ENCODE data around the gene LRRFIP1. TPM values are rescaled to one million over a fixed set of nuclear protein-coding genes. Genes with fewer than 3 reads are reported as not detected.
"Not testable (repeated sequence)": the region's sequence is repeated elsewhere in the genome, so short reads cannot be mapped to it uniquely, and the experiment has no call there.

LRRFIP1 gene
- total RNA-seq, 2 experiments from 2014 or later, result 187 to 196 TPM

GRCh38 chr2:237601453-237602116 lies 25.8 kb upstream of the LRRFIP1 start:
- H3K27ac Mint-ChIP-seq, result no peak overlapping the region
- H3K4me3 Mint-ChIP-seq, result no peak overlapping the region
- no peaks in the 10 kb centered on the region for H3K27me3 Mint-ChIP-seq
- H3K36me3 Mint-ChIP-seq (ENCODE audit: low read depth), result no peaks in the 10 kb centered on the region
- POLR2A ChIA-PET, result no interaction called here
- peaks cover 29% of the 10 kb centered on the region for H3K4me1 Mint-ChIP-seq
- DNase-seq, result no peak
- CTCF ChIA-PET, result interaction anchor here (0.6 to 1.7 kb wide), 4 partner anchors 8 to 726 kb away, joined by 3 to 5 read pairs (median 4); no protein-coding TSS in a partner anchor
- no peaks in the 10 kb centered on the region for H3K9me3 Mint-ChIP-seq

GRCh38 chr2:237602409-237602808 lies 25.0 kb upstream of the LRRFIP1 start:
- no peaks in the 10 kb centered on the region for H3K9me3 Mint-ChIP-seq
- peaks cover 29% of the 10 kb centered on the region for H3K4me1 Mint-ChIP-seq
- H3K27ac Mint-ChIP-seq, result peak overlapping the region; percentile 85
- H3K27me3 Mint-ChIP-seq, result no peaks in the 10 kb centered on the region
- ChIA-PET CTCF (interaction anchor here (0.6 to 1.7 kb wide), 4 partner anchors 8 to 337 kb away, joined by 3 to 5 read pairs (median 3); no protein-coding TSS in a partner anchor), POLR2A (no interaction called here)
- DNase-seq, result no peak
- no peak overlapping the region for H3K4me3 Mint-ChIP-seq
- H3K36me3 Mint-ChIP-seq (ENCODE audit: low read depth), result no peaks in the 10 kb centered on the region

- no peaks in the 10 kb centered on the region for H3K36me3 Mint-ChIP-seq (ENCODE audit: low read depth)
- no peak for DNase-seq
- no peaks in the 10 kb centered on the region for H3K9me3 Mint-ChIP-seq
- ChIA-PET CTCF (interaction anchor here (0.6 to 1.7 kb wide), 4 partner anchors 9 to 336 kb away, joined by 3 to 5 read pairs (median 4); no protein-coding TSS in a partner anchor), POLR2A (no interaction called here)
- H3K4me1 Mint-ChIP-seq, result peaks cover 24% of the 10 kb centered on the region
- H3K27ac Mint-ChIP-seq, result peak overlapping the region; percentile 85
- no peaks in the 10 kb centered on the region for H3K27me3 Mint-ChIP-seq
- peak overlapping the region; percentile 10 for H3K4me3 Mint-ChIP-seq
Measured at GRCh38 chr2:237603049-237603717, 24.2 kb upstream of the LRRFIP1 start.

GRCh38 chr2:237603718-237604362 lies 23.5 kb upstream of the LRRFIP1 start:
- DNase-seq, result peak; percentile 73
- peak overlapping the region; percentile 85 for H3K27ac Mint-ChIP-seq
- H3K27me3 Mint-ChIP-seq, result peaks cover 2% of the 10 kb centered on the region
- ChIA-PET POLR2A (no interaction called here), CTCF (interaction anchor here (0.7 to 1.5 kb wide), 5 partner anchors 13 to 457 kb away, joined by 3 to 4 read pairs (median 3); partner anchors contain the start of gene SCLY)
- H3K4me3 Mint-ChIP-seq, result peak overlapping the region; percentile 10
- no peaks in the 10 kb centered on the region for H3K36me3 Mint-ChIP-seq (ENCODE audit: low read depth)
- H3K4me1 Mint-ChIP-seq, result peaks cover 21% of the 10 kb centered on the region
- H3K9me3 Mint-ChIP-seq, result no peaks in the 10 kb centered on the region

GRCh38 chr2:237604391-237604790 lies 23.0 kb upstream of the LRRFIP1 start:
- Mint-ChIP-seq H3K27ac (peak overlapping the region; percentile 85), H3K4me1 (peaks cover 21% of the 10 kb centered on the region), H3K36me3 (ENCODE audit: low read depth) (no peaks in the 10 kb centered on the region), H3K4me3 (no peak overlapping the region), H3K9me3 (no peaks in the 10 kb centered on the region), H3K27me3 (peaks cover 2% of the 10 kb centered on the region)
- ChIA-PET CTCF (interaction anchor here (0.7 to 1.5 kb wide), 4 partner anchors 13 to 456 kb away, joined by 3 to 4 read pairs (median 4); partner anchors contain the start of gene SCLY), POLR2A (no interaction called here)
- DNase-seq, result no peak

- no peak for DNase-seq
- H3K27ac Mint-ChIP-seq, result peak overlapping the region; percentile 58
- H3K27me3 Mint-ChIP-seq, result peaks cover 2% of the 10 kb centered on the region
- H3K36me3 Mint-ChIP-seq (ENCODE audit: low read depth), result no peaks in the 10 kb centered on the region
- peaks cover 21% of the 10 kb centered on the region for H3K4me1 Mint-ChIP-seq
- POLR2A ChIA-PET, result no interaction called here
- no peak overlapping the region for H3K4me3 Mint-ChIP-seq
- CTCF ChIA-PET, result interaction anchor here (0.7 to 1.5 kb wide), 3 partner anchors 18 to 456 kb away, joined by 3 to 4 read pairs (median 4); partner anchors contain the start of gene SCLY
- H3K9me3 Mint-ChIP-seq, result no peaks in the 10 kb centered on the region
Measured at GRCh38 chr2:237604960-237605359, 22.4 kb upstream of the LRRFIP1 start.

GRCh38 chr2:237606522-237606921 lies 20.9 kb upstream of the LRRFIP1 start:
- DNase-seq; H3K27me3 Mint-ChIP-seq; H3K4me3 Mint-ChIP-seq; H3K9me3 Mint-ChIP-seq; POLR2A ChIA-PET; H3K27ac Mint-ChIP-seq; H3K36me3 Mint-ChIP-seq (ENCODE audit: low read depth): not testable (repeated sequence)
- CTCF ChIA-PET, result interaction anchor here (0.6 kb wide), 2 partner anchors 42 to 548 kb away, joined by 3 read pairs; no protein-coding TSS in a partner anchor
- H3K4me1 Mint-ChIP-seq, result peaks cover 21% of the 10 kb centered on the region

GRCh38 chr2:237612527-237613357 lies 14.6 kb upstream of the LRRFIP1 start:
- Mint-ChIP-seq H3K4me3 (no peak overlapping the region), H3K9me3 (no peaks in the 10 kb centered on the region), H3K27ac (no peak overlapping the region), H3K4me1 (peaks cover 35% of the 10 kb centered on the region), H3K27me3 (peaks cover 2% of the 10 kb centered on the region), H3K36me3 (ENCODE audit: low read depth) (no peaks in the 10 kb centered on the region)
- no peak for DNase-seq
- CTCF ChIA-PET, result no interaction called here
- POLR2A ChIA-PET, result no interaction called here

GRCh38 chr2:237613679-237614078 lies 13.7 kb upstream of the LRRFIP1 start:
- H3K27ac Mint-ChIP-seq, result no peak overlapping the region
- no peak for DNase-seq
- H3K27me3 Mint-ChIP-seq, result peaks cover 5% of the 10 kb centered on the region
- H3K36me3 Mint-ChIP-seq (ENCODE audit: low read depth), result no peaks in the 10 kb centered on the region
- no peak overlapping the region for H3K4me3 Mint-ChIP-seq
- ChIA-PET CTCF (interaction anchor here (1.4 kb wide), 1 partner anchor 26 kb away, joined by 3 read pairs; no protein-coding TSS in a partner anchor), POLR2A (no interaction called here)
- peaks cover 38% of the 10 kb centered on the region for H3K4me1 Mint-ChIP-seq
- H3K9me3 Mint-ChIP-seq, result no peaks in the 10 kb centered on the region

GRCh38 chr2:237614151-237614720 lies 13.2 kb upstream of the LRRFIP1 start:
- no peak for DNase-seq
- no peaks in the 10 kb centered on the region for H3K36me3 Mint-ChIP-seq (ENCODE audit: low read depth)
- H3K27me3 Mint-ChIP-seq, result peaks cover 6% of the 10 kb centered on the region
- POLR2A ChIA-PET, result no interaction called here
- H3K9me3 Mint-ChIP-seq, result no peaks in the 10 kb centered on the region
- no peak overlapping the region for H3K27ac Mint-ChIP-seq
- H3K4me3 Mint-ChIP-seq, result no peak overlapping the region
- CTCF ChIA-PET, result interaction anchor here (1.4 kb wide), 1 partner anchor 26 kb away, joined by 3 read pairs; no protein-coding TSS in a partner anchor
- peaks cover 38% of the 10 kb centered on the region for H3K4me1 Mint-ChIP-seq

GRCh38 chr2:237615631-237616249 lies 11.6 kb upstream of the LRRFIP1 start:
- peaks cover 38% of the 10 kb centered on the region for H3K4me1 Mint-ChIP-seq
- DNase-seq, result no peak
- H3K9me3 Mint-ChIP-seq, result no peaks in the 10 kb centered on the region
- H3K36me3 Mint-ChIP-seq (ENCODE audit: low read depth), result no peaks in the 10 kb centered on the region
- ChIA-PET CTCF (no interaction called here), POLR2A (no interaction called here)
- H3K27ac Mint-ChIP-seq, result peak overlapping the region; percentile 51
- H3K4me3 Mint-ChIP-seq, result no peak overlapping the region
- peaks cover 6% of the 10 kb centered on the region for H3K27me3 Mint-ChIP-seq

- ChIA-PET CTCF (interaction anchor here (1.3 to 1.5 kb wide), 2 partner anchors 19 to 57 kb away, joined by 4 to 6 read pairs; no protein-coding TSS in a partner anchor), POLR2A (no interaction called here)
- Mint-ChIP-seq H3K27ac (no peak overlapping the region), H3K27me3 (peaks cover 6% of the 10 kb centered on the region), H3K4me3 (no peak overlapping the region), H3K4me1 (peaks cover 38% of the 10 kb centered on the region), H3K36me3 (ENCODE audit: low read depth) (no peaks in the 10 kb centered on the region), H3K9me3 (no peaks in the 10 kb centered on the region)
- DNase-seq, result no peak
Measured at GRCh38 chr2:237616373-237616733, 11.0 kb upstream of the LRRFIP1 start.

Data from activated CD4-positive, alpha-beta T cell treated with anti-CD3 and anti-CD28 coated beads, Interleukin-2, amount 10 ng/mL, durations not matched to agents 7 days and 5 days (primary cell).